Neural crest cell (in vitro differentiated cells): ENCODE measurements around the gene HOXB1. TPM values are rescaled to one million over a fixed set of nuclear protein-coding genes. Genes with fewer than 3 reads are reported as not detected.

Experiments used
- DNase-seq: peaks from one replicate; pipeline ENCODE4 v3.0.0; 2021; ENCODE audit warnings: low read depth, mixed read lengths, low spot score
- H3K27ac Mint-ChIP-seq: one replicate; pipeline ENCODE4 v1.8.0; 2021; ENCODE audit warnings: mild to moderate bottlenecking, mixed read lengths; ENCODE audit not compliant: unreplicated experiment
- H3K27me3 Mint-ChIP-seq: 2 replicates; pipeline ENCODE4 v1.8.0; 2021; ENCODE audit warnings: low read depth, mild to moderate bottlenecking, mixed read lengths
- H3K36me3 Mint-ChIP-seq: 2 replicates; pipeline ENCODE4 v1.8.0; 2021; ENCODE audit warnings: low read depth, mild to moderate bottlenecking, mixed read lengths
- H3K4me1 Mint-ChIP-seq: 2 replicates; pipeline ENCODE4 v1.8.0; 2021; ENCODE audit warnings: mixed read lengths
- H3K4me3 Mint-ChIP-seq: one replicate; pipeline ENCODE4 v1.8.0; 2021; ENCODE audit warnings: mild to moderate bottlenecking, mixed read lengths
- H3K9me3 Mint-ChIP-seq: 2 replicates; pipeline ENCODE4 v1.8.0; 2021; ENCODE audit warnings: mixed read lengths
- CTCF ChIP-seq: fragments of 200-600 bp; sonication (generic); conservative IDR thresholded peaks from 2 replicates; pipeline ENCODE4 v1.5.0; 2021; ENCODE audit warnings: antibody characterized with exemption, mild to moderate bottlenecking
- total RNA-seq: library from RNA; stranded (reverse); gene quantifications from 2 replicates; pipeline ENCODE4 v1.2.1, GENCODE V29; 2021

The HOXB1 gene
- total RNA-seq, 1 donor from 2014 or later = 3.6 TPM

- no peaks in the 10 kb centered on the region for H3K36me3 Mint-ChIP-seq
- no peaks in the 10 kb centered on the region for H3K9me3 Mint-ChIP-seq
- H3K4me3 Mint-ChIP-seq = no peak overlapping the region
- H3K4me1 Mint-ChIP-seq = peaks cover 8% of the 10 kb centered on the region
- DNase-seq = no peak
- peaks cover 92% of the 10 kb centered on the region for H3K27me3 Mint-ChIP-seq
- TF ChIP-seq CTCF = no peak
- no peak overlapping the region for H3K27ac Mint-ChIP-seq
Measured at GRCh38 chr17:48519427-48519826, 11.4 kb downstream of the HOXB1 start.

GRCh38 chr17:48517478-48517877 lies 13.3 kb downstream of the HOXB1 start:
- DNase-seq = no peak
- peaks cover 8% of the 10 kb centered on the region for H3K4me1 Mint-ChIP-seq
- H3K9me3 Mint-ChIP-seq = no peaks in the 10 kb centered on the region
- no peaks in the 10 kb centered on the region for H3K36me3 Mint-ChIP-seq
- H3K27ac Mint-ChIP-seq = no peak overlapping the region
- H3K4me3 Mint-ChIP-seq = no peak overlapping the region
- no peak for TF ChIP-seq CTCF
- H3K27me3 Mint-ChIP-seq = peaks cover 92% of the 10 kb centered on the region

- Mint-ChIP-seq H3K4me3 (no peak overlapping the region), H3K27me3 (peaks cover 93% of the 10 kb centered on the region), H3K27ac (no peak overlapping the region), H3K36me3 (no peaks in the 10 kb centered on the region), H3K4me1 (no peaks in the 10 kb centered on the region), H3K9me3 (no peaks in the 10 kb centered on the region)
- no peak for DNase-seq
- TF ChIP-seq CTCF = no peak
Measured at GRCh38 chr17:48515925-48516900, 14.6 kb downstream of the HOXB1 start.

GRCh38 chr17:48514477-48514876 lies 16.3 kb downstream of the HOXB1 start:
- no peak for TF ChIP-seq CTCF
- Mint-ChIP-seq H3K27ac (no peak overlapping the region), H3K27me3 (peaks cover 88% of the 10 kb centered on the region), H3K36me3 (no peaks in the 10 kb centered on the region), H3K9me3 (no peaks in the 10 kb centered on the region), H3K4me1 (no peaks in the 10 kb centered on the region), H3K4me3 (no peak overlapping the region)
- no peak for DNase-seq

- Mint-ChIP-seq H3K27me3 (peaks cover 85% of the 10 kb centered on the region), H3K4me1 (no peaks in the 10 kb centered on the region), H3K36me3 (no peaks in the 10 kb centered on the region), H3K4me3 (no peak overlapping the region), H3K27ac (no peak overlapping the region), H3K9me3 (no peaks in the 10 kb centered on the region)
- TF ChIP-seq CTCF = no peak
- no peak for DNase-seq
Measured at GRCh38 chr17:48513666-48514455, 16.9 kb downstream of the HOXB1 start.
